Coronary artery (tissue), 2 donors: ENCODE measurements around the gene TET1.
A peak's percentile ranks its signal among the peaks of the same experiment; 100 is the strongest.

ENCODE experiments used
- DNase-seq: peaks from one replicate; pipeline ENCODE4 v3.0.0-alpha.2; 2017; ENCODE audit warnings: low spot score
- H3K27ac ChIP-seq, 2 donors: fragments of 200-600 bp; sonication (generic); one replicate each; pipeline ENCODE4 v1.5.1; 2016 to 2019
- H3K4me3 ChIP-seq: fragments of 200-600 bp; sonication (generic); 2 replicates; pipeline ENCODE4 v1.5.1; 2016; ENCODE audit warnings: mild to moderate bottlenecking, moderate library complexity
- TF ChIP-seq, protein P1 (sequence below): fragments of 200-600 bp; sonication (generic); IDR thresholded peaks from one replicate; pipeline ENCODE4 v1.5.1; 2019; ENCODE audit warnings: antibody characterized with exemption

Gene TET1

GRCh38 chr10:68537796-68538195 lies 22.3 kb upstream of the TET1 start:
- TF ChIP-seq, protein P1, sequence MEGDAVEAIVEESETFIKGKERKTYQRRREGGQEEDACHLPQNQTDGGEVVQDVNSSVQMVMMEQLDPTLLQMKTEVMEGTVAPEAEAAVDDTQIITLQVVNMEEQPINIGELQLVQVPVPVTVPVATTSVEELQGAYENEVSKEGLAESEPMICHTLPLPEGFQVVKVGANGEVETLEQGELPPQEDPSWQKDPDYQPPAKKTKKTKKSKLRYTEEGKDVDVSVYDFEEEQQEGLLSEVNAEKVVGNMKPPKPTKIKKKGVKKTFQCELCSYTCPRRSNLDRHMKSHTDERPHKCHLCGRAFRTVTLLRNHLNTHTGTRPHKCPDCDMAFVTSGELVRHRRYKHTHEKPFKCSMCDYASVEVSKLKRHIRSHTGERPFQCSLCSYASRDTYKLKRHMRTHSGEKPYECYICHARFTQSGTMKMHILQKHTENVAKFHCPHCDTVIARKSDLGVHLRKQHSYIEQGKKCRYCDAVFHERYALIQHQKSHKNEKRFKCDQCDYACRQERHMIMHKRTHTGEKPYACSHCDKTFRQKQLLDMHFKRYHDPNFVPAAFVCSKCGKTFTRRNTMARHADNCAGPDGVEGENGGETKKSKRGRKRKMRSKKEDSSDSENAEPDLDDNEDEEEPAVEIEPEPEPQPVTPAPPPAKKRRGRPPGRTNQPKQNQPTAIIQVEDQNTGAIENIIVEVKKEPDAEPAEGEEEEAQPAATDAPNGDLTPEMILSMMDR: no peak
- no peak for DNase-seq
- H3K27ac ChIP-seq: no peak overlapping the region
- H3K4me3 ChIP-seq: no peak overlapping the region

GRCh38 chr10:68543004-68543918 lies 16.9 kb upstream of the TET1 start:
- TF ChIP-seq, protein P1: no peak
- no peak for DNase-seq
- Histone ChIP-seq H3K4me3 (no peak overlapping the region), H3K27ac (no peak overlapping the region)

DNA sequence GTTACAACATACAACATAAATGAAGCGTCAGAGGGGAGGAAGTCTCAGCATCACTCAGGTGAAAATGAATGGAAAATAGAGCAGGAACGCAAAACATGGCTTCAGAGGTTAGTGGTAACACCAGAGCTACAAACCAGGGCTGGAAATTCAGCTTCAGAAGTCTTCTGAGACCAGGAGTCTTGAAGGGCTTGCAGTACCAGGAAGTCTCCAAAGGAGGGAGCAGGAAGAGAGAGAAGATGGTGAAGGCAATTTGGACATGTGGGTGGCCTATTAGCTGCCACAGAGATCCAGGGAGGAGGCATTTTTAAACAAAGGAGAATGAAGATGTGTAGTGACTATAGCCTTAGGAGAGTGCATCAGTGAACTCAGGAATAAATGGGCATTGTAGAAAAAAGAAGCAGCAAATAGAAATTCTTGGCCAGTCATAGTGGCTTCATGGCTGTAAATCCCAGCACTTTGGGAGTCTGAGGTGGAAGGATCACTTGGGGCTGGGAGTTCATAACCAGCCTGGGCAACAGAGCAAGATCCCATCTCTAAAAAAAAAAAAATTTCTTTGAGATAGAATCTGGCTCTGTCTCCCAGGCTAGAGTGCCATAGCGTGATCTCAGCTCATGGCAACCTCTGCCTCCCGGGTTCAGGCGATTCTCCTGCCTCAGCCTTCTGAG lies 9.3 kb upstream of the TET1 start:
- Histone ChIP-seq H3K4me3 (no peak overlapping the region), H3K27ac (no peak overlapping the region)
- TF ChIP-seq, protein P1: peak; percentile 44
- DNase-seq: no peak

GRCh38 chr10:68553138-68553537 lies 7.0 kb upstream of the TET1 start:
- no peak for DNase-seq
- Histone ChIP-seq H3K4me3 (no peak overlapping the region), H3K27ac (no peak overlapping the region)
- TF ChIP-seq, protein P1: no peak

- TF ChIP-seq, protein P1: no peak
- H3K27ac ChIP-seq: no peak overlapping the region
- H3K4me3 ChIP-seq: no peak overlapping the region
- DNase-seq: no peak
Measured at GRCh38 chr10:68553599-68553998, 6.5 kb upstream of the TET1 start.

- no peak for DNase-seq
- TF ChIP-seq, protein P1: no peak
- Histone ChIP-seq H3K4me3 (no peak overlapping the region), H3K27ac (no peak overlapping the region)
Measured at GRCh38 chr10:68558478-68558877, 1.7 kb upstream of the TET1 start.
